Measurements from ENCODE around the gene C11orf42.

Gene C11orf42

DNA sequence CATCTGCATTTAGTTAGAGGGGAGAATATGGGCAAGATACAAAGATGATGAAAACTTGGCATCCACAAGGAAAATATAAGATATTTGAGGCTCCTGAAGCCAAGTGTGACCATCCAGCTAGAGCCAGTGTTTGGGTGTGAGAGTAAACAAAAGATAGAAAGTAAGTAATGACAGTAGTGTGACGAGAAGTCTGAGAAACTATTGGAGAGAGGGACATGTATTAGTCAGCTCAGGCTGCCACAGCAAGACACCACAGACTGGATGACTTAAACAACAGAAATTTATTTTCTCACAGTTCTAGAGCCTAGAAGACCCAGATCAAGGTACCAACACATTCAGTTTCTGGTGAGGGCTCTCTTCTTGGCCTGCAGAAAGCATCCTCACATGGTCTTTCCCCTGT is 47.8 kb downstream of the C11orf42 start:
- DNase-seq (ENCODE audit: low read depth in 2 of 2) = no peak

GRCh38 chr11:6258141-6258540 is 52.8 kb downstream of the C11orf42 start:
- no peak for DNase-seq (ENCODE audit: low read depth in 2 of 2)

- no peak for DNase-seq (ENCODE audit: low read depth in 2 of 2)
Measured at GRCh38 chr11:6258571-6259081, 53.3 kb downstream of the C11orf42 start.

DNA sequence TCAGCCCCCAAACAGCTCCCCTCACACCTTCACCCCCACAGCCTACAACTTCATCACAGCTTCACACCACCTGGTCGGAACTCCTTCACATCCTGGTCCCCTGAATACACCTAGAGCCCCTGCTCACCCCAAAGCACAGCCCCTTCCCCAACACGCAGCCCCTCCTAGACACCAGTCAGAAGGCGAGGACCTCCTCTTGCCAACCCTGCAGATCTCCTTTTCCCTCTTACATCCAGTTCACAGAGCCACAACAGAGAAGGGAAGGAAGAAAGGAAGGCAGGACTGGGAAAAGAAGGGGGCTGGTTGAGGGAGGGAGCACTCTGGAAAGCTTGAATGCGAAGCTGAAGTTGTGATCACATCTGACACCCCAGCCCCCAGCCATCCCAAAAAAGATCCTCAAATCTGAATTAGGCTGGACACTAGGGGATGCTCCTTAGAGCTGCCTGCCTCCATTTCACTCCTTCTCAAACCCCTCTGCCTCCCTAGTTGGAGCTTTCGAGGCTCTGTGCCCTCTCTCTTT is 54.9 kb downstream of the C11orf42 start:
- DNase-seq (ENCODE audit: low read depth in 2 of 2) = no peak
